ENCODE data around the gene CASZ1.

Gene CASZ1

DNA sequence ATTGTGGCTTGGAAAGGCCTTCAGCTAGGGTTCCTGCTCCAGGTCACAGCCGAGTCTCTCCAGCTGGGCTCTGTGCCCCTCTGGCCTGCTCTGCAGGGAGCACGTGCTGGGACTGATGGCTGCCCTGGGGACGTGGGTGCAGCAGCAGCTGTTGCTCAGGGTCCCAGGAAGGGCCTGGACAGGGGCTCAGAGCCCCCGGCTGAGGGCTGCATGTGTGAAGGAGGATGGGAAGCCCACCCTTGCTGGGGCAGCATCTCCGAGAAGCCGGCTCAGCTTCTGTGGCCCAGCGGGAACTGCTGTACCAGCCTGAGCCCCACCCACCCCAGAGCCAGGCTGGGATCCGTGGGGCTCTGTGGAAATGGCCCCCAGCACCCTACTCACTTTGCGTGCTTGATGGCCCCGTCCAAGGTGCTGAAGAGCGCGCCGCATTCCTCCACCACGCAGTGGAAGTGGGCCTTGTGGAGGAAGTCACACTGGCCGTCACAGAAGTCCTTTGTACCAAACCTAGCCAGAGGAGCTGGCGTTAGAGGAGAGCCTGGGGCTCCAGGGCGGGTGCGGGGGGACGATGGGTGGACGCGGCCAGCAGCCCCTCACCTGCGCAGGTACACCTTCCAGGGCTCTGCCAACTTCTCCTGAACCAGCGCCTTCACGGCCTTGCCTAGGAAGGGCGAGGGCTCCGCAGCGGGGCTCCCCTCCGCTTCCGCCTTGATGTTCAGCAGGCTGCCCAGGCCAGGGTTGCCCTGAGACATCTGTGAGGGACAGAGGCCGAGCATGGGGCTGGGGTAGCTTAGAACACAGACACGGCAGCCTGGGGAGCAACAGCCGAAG is 147.5 kb downstream of the CASZ1 start:
- H3K27ac ChIP-seq: no peak overlapping the region
- DNase-seq (ENCODE audit: low read depth, low spot score): no peak

DNA sequence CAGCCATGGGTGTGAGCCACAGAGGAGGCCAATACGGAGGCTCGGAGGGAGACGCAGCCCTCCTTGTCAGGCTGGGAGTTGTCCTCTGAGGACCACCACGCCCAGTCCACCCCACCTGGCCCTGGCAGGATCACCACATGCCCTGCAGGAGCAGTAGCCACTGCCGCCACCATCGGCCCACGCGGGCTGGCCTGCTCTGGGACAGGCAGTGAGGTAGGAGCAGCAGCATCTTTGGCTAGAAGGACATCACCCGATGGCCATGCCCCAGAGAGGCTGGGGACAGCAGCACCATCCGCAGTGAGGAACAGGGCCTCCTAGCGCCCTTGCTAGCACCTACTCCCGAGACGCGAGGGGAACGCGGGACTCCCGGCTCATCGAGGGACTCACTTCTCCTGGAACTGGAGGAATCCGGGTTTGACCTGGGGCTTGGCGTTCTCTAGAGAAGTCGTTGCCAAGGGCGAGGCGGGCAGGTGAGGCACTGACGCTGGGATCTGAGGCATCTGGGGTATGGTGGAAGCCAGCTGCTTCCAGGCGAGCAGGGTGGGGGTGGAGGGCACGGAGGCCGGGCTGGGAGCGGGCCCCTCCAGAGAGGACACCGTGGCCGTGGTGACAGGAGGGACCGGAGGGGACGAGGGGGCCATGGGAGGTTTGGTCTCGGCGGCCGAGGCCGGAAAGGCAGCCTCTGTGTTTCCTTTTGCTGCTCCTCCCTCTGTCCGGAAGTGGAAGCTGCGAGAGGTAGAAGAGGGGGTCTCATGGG is 148.9 kb downstream of the CASZ1 start:
- no peak overlapping the region for H3K27ac ChIP-seq
- no peak for DNase-seq (ENCODE audit: low read depth, low spot score)

DNA sequence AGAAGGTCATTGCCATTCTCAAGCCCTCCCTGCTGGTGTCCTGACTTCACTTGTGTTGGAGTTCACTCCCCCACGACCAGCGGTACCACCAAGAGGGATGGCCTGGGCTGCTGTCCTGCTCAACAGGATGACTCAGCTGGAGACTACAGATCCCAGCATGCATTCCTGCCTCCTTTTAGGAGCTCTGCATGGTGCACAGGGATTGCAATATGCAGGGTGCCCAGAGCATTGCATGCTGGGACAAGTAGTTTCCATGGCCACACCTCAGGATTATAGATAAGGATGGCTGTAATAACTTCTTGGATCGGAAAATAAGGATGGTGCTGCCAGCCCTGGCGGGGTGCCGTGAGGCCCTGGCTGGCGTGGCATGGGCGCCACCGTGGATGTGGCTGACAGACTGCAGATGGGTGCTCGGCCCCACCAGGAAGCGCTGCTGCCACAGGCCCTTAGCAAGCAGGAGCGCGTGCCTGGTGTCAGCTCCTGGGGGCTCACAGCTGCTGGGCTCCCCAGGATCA is 150.0 kb downstream of the CASZ1 start:
- DNase-seq (ENCODE audit: low read depth, low spot score): peak; percentile 44
- H3K27ac ChIP-seq: no peak overlapping the region

DNA sequence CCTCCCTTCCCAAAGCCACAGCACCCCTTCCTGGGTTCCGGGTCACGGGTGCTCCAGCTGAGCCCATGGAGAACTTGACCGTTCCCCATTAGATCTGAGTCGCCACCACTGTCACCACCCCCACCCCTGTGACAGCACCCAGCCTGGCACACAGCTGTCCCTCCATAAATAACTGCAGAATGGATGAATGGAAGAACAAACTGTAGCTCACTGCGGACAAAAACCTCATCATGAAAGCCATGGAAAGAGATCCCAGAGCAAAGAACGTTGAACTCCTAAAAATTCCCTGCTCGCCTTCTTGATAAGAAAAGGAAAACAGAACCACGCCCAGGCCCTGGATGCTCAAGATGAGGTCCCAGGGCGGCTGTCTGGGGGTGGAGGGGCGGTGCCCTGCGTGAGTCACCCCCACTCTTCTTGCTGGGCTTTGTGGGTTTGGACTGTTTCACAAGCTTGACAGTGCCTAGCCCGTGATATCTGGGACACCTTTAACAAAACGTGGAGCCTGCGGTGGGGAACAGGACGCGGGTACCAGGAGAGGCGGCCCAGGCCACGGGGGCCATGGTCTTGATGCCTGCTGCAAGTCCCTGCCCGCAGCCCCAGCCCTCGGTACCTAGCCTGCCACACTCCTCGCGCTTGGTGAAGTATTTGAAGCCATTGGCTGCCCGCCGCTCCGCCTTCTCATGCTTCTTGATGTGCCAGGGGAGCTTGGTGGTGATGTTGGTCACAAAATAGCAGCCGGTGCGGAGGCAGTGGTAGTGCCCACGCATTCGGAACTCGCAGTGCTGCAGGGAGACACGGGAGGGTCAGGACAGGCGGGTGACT is 151.9 kb downstream of the CASZ1 start:
- peak; percentile 20 for DNase-seq (ENCODE audit: low read depth, low spot score)
- no peak overlapping the region for H3K27ac ChIP-seq

DNA sequence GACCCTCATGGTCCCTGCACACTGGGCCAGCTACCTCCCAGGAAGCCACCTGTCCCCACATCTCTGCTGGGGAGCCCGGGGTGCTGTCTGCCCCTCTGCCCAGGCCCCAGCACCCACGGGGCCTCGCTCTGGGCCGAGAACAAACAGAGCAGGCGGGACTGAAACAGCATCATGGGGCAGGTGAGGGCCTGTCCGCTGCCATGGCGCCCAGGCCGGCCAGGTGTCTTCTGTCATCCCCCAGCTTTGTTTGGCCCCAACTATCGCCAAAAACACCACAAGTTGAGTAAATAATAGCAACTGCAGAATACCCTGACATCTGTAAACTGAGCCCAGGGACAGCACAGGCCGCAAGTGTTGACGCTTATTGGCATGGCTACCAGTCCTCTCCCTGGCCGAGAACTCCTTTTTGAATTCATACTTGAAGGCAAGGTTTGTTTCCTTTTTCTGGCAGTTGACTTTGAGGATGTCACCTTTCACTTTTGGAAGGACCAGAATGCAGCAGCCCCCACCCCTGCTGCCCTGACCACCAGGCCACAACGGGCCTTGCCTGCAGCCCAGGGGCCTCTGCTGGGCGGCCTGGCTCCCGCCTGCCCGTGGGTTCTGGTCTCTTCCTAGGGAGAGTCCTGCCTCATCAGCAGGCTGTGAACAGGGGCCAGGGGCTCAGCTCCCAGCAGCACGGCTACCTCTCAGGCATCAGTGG is 152.7 kb downstream of the CASZ1 start:
- H3K27ac ChIP-seq: peak overlapping the region; percentile 3
- DNase-seq (ENCODE audit: low read depth, low spot score): no peak

DNA sequence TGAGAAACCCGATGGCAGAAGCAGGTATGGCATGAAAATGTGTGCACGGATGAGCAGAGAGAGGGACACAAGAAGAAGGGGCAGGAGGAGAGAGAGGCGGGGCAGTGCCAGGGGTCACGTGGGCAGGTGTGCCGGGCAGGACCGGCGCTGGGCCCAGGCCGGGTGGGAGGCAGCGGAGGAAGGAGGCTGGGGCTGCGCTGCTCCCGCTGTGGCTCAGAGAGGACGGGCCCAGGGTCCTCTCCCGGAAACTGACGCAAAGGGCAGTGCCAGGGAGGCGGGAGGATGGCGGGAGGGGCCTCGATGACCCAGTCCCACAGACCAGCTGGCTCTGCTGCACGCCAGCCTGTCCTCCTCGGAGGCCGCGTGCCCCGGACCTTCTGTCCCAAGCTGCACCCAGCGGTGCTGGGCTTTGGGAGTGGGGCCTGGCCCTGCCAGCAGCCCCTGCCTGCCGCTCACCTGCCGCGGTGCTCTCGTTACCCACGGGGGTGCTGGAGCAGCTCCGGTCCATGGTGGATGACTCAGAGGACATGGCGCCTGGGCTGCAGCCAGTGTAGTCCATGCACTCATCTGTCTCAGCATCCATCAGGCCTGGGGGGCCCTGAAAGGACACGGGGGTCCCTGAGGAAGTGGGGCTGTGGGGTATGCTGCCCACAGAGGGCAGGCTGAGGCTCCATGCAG is 153.9 kb downstream of the CASZ1 start:
- H3K27ac ChIP-seq: no peak overlapping the region
- no peak for DNase-seq (ENCODE audit: low read depth, low spot score)

DNA sequence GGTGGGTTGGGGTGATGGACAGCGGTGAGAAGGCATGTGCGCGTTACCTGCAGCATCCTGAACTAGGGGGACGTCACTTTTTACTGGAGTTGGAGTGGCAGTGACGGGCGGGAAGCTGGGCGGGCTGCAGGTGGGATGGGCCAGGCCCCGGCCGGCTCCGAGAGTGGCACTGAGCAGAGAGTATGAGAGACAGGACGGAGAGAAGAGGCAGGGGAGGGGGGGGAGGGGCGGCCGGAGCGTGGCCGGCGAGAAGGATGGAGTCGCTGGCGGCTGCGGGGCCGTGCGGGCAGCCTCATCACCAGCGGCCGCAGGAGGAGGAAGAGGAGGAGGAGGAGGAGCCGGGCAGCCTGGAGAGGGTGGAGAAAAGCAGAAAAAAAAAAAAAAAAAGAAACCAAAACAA is 154.5 kb downstream of the CASZ1 start:
- H3K27ac ChIP-seq: no peak overlapping the region
- no peak for DNase-seq (ENCODE audit: low read depth, low spot score)

DNA sequence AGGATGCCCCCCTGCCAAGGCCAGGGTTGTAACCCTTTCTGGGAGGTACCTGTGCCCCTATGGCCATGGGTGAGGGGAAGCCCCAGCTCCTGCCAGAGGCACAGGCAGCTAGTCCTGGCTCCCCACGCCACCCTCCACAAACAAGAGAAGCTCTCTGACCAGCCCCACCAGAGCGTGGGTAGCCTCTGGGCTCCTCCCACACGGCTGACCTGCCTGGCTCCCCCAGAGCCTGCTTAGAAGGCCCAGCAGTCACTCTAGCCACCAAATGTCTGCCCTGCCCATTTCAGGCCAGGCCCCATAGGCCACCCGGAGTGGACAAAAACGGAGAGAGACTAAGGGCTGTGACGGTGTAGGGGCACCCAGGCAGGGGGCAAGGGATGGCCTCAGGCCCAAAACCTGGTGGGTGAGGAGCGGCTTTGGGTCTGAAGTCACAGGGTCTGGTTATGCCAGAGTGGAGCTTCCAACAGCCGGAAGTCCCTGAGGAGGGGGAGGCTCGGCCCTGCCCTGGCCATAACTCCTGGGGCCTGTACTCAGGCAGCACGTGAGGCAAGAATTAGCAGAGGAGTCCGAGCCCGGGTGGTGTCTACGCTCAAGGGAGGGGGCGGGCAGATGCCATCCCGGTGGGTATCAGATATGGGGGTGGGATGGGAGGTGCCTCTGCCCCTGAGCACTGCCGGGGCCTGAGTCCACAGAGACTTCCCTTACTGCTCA is 155.4 kb downstream of the CASZ1 start:
- DNase-seq (ENCODE audit: low read depth, low spot score): no peak
- H3K27ac ChIP-seq: no peak overlapping the region

DNA sequence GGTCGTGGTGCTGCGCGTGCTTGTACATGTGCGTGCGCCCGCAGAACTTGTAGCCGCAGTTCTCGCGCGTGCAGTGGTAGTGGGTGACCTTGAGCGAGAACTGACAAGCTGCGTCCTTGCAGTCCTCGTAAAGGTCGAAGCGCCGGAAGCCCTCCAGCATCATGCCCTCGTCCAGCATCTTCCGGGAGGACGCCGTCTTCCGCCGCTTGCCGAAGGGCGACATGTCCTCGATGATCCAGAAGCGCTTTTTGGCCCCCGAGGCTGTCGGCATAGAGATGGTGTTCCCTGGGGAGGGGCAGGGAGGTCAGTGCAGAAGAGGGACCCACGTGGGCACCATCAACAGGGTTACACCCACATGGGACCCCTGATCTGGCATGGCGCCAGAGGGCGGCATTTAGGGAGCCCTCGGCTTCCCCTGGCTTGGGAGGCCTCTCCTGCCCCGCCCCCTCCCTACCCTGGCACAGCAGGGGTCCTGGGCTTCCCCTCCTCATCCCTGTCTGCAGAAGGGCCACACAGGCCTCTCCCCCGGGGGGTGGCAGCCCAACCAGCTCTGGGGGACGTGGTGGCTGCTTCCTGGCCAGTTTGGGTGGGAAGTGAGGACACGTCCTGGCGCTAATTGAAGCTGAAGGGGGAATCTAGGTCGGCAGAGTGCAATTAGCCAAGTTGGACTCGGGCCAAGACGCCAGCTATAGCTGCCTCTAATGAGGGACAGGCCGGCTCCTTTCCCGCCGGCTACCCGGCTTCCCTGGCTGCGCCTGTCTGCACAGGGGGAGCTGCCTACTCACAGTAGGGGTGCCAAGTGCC is 156.5 kb downstream of the CASZ1 start:
- DNase-seq (ENCODE audit: low read depth, low spot score): no peak
- no peak overlapping the region for H3K27ac ChIP-seq

DNA sequence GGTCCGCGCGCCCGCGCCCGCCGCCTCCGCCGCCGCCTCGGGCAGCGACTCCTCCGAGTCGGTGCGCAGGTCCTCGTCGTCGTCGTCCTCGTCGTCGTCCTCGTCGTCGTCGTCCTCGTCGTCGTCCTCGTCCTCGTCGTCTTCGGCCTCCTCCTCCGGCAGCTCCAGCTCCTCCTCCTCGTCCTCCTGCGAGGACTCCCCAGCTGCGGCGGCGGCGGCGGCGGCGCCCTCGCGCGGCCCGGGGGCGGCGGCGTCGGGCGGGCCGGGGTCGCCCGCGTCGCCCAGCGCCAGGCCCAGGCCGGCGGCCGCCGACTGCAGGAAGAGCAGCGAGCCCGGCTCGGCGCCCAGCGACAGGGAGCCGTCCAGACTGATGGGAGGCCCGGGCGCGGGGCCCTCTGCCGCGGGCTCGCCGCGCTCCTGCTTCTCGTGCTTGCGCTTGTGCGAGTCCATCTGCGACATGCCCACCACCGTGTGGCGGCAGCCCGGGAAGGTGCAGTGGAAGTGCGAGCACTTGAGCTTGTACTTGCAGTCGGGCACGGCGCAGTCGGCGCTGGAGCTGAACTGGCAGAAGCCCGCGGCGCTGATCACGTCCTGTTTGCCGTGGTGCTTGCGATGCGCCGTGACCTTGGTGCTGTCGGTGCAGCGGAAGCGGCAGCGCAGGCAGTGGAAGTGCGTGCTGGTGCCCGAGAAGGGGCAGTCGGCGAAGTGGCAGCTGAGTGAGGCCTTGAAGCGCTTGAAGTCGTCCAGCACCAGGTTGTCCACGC is 157.3 kb downstream of the CASZ1 start:
- DNase-seq (ENCODE audit: low read depth, low spot score): no peak
- H3K27ac ChIP-seq: no peak overlapping the region

DNA sequence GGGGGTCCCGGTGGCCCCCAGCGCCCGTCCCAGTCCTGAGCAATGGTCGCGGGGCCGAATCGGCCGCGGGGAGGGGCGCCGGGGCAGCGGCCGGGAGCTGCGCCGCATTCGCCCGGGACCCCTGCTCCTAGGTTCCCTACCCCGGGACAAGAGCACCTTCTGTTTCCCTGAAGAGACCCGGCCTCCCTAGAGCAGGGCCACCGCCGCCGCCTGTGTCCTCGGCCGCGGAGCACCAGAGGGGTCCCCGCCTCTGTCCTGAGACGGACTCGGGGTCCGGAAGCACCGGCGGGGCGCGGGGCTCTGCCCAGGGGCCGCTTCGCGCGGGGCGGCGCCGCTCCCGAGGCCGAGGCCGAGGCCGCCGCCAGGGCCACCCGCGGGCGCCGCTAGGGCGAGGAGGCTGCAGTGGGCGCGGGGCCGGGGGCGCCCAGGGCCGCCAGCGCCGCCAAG is 157.9 kb downstream of the CASZ1 start:
- no peak for DNase-seq (ENCODE audit: low read depth, low spot score)
- H3K27ac ChIP-seq: no peak overlapping the region

DNA sequence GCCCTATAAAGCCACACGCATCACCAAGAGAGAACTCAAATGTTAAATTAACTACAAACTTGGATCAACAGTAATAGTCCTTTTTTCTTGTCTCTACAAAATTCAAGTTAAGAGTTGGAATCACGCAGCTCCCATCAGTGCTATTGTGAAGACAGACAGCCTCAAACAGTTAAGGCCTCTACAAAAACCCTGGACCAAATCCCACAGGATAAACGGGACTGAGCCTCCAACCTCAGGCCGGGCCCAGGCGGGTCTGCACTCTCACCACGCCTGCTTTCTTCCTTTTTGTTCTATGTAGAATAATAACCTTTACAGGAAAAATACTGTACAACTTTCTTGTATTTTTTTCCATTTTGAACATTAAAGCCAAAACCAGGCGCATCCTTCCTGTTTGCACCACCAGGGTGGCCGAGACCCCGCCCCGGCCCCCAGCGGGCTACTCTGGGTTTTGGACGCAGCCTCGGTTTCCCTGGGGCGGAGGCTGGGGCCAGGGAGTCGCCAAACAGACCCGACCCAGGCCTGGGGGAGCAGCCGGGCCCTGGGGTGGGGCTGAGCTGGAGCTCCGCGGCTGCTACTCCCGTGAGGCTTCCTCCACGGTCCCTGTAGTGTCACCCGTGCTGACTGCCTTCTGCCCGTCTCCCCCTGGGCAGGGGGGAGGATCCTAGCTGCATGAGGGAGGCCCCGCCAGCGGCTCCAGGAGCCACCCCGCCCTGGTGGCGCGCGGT is 158.4 kb downstream of the CASZ1 start:
- no peak for DNase-seq (ENCODE audit: low read depth, low spot score)
- peak overlapping the region; percentile 99 for H3K27ac ChIP-seq

DNA sequence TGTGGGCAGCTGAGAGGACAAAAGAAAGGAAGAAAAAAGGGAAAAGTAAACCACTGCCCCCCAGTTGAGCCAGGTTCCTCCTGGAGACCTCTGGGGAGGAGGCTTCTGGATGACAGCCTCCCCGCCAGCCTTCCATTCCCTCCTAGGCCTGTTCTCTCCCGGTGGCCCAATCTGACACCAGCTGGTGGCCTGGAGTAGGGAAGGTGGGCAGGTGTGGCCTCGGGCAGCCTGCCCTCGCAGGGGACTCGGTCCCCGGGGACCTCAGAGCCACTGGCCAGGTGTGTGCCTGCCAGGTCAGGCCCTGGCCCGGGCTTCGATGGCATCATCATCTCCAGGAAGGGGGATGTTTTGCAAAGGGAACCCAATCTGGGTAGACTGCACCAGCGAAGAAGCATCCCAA is 159.0 kb downstream of the CASZ1 start:
- DNase-seq (ENCODE audit: low read depth, low spot score): no peak
- H3K27ac ChIP-seq: peak overlapping the region; percentile 99

DNA sequence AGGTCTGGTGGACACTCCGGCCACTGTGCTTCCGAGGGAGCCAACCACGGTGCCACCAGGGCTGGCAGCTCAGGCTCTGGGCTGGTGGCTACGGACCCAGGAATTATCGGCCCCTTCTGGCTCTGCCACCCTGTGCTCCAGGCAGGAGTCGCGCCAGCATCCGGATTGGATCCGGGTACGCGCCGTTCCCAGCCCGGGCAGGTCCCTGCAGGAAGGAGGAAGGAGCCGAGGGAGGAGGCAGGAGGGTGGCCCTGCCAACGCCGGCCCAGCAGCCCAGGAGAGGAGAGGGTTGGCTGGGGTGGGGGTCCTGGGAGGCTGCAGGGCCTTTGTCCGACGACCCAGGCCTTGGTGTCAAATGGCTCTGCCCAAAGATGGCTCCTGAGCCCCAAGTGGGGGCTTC is 160.5 kb downstream of the CASZ1 start:
- peak overlapping the region; percentile 99 for H3K27ac ChIP-seq
- peak; percentile 26 for DNase-seq (ENCODE audit: low read depth, low spot score)

DNA sequence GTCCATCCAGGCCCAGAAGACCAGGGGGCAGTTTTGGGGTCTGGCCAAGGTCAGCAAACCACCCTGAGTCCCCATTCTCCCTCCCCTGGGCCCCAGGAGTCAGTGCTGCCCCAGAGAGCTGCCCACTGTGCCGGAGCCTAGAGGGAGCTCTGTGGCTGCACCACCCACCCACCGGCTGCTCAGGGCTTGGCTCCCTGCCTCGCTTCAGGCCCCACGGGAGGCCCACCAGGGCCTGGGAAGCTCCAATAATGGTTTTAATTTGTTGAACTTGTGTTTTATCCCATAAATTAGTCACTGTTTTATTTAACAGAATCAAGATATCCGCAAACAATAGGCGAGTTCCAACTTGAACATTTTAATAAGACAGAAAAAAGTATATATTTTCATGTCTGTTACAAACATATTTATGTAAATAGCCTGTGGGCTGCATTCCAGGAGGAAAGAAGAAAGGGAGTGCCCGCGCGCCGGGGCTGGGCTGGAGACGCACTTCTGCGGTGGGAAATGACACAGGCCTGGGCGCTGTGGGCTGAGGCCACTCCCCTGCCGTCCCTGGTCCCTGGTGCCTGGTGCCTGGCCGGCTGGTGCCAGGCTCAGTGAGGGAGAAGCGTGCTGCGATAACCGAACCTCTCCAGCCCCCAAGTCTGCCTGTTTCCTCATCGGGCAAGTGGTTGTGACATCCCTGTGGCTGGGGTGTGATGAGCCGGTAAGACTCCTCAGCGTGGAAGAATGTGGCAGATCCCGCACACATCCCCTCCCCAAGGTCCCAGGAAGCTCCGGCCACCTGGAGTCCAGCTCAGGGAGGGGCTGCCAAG is 161.2 kb downstream of the CASZ1 start:
- peak overlapping the region; percentile 99 for H3K27ac ChIP-seq
- DNase-seq (ENCODE audit: low read depth, low spot score): peak; percentile 85

Measured in epithelial cell of prostate (primary cell).